Stimulated activated naive CD8-positive, alpha-beta T cell treated with anti-CD3 and anti-CD28 coated beads, Interleukin-15, Interleukin-2, amounts not matched to agents 100 U/mL and 50 U/mL, for 24 hours (primary cell): ENCODE measurements around the gene JMJD7.

Experiments used
- ATAC-seq: fragments of 150-1000 bp; cut with Tn5 transposase; one replicate; pipeline ENCODE4 v1.10.0; 2021
- DNase-seq: peaks from one replicate; pipeline ENCODE4 v3.0.0; 2021

Gene JMJD7

GRCh38 chr15:41847206-41847605, 19.3 kb downstream of the JMJD7 start:
- no peak for DNase-seq
- ATAC-seq: no peak

GRCh38 chr15:41847981-41848380, 20.1 kb downstream of the JMJD7 start:
- DNase-seq (no peak), ATAC-seq (no peak)

- ATAC-seq (peak; percentile 63), DNase-seq (peak; percentile 42)
Observed at GRCh38 chr15:41848631-41849030, 20.7 kb downstream of the JMJD7 start.

- ATAC-seq (no peak), DNase-seq (no peak)
Observed at GRCh38 chr15:41849204-41849603, 21.3 kb downstream of the JMJD7 start.

GRCh38 chr15:41849861-41850260, 22.0 kb downstream of the JMJD7 start:
- no peak for DNase-seq
- no peak for ATAC-seq

- no peak for ATAC-seq
- no peak for DNase-seq
Observed at GRCh38 chr15:41850482-41851166, 22.7 kb downstream of the JMJD7 start.

- DNase-seq: no peak
- no peak for ATAC-seq
Observed at GRCh38 chr15:41851167-41851523, 23.3 kb downstream of the JMJD7 start.

- DNase-seq (no peak), ATAC-seq (no peak)
Observed at GRCh38 chr15:41851755-41852370, 24.0 kb downstream of the JMJD7 start.

- no peak for DNase-seq
- no peak for ATAC-seq
Observed at GRCh38 chr15:41852736-41853590, 25.1 kb downstream of the JMJD7 start.

GRCh38 chr15:41853831-41854230, 25.9 kb downstream of the JMJD7 start:
- ATAC-seq: no peak
- no peak for DNase-seq

- ATAC-seq: no peak
- DNase-seq: no peak
Observed at GRCh38 chr15:41854443-41854842, 26.6 kb downstream of the JMJD7 start.

GRCh38 chr15:41855261-41855961, 27.5 kb downstream of the JMJD7 start:
- DNase-seq: no peak
- no peak for ATAC-seq

GRCh38 chr15:41856262-41856661, 28.4 kb downstream of the JMJD7 start:
- ATAC-seq (no peak), DNase-seq (no peak)

- no peak for DNase-seq
- ATAC-seq: no peak
Observed at GRCh38 chr15:41856716-41857115, 28.8 kb downstream of the JMJD7 start.

- no peak for ATAC-seq
- DNase-seq: no peak
Observed at GRCh38 chr15:41857316-41857715, 29.4 kb downstream of the JMJD7 start.

GRCh38 chr15:41858756-41859155, 30.9 kb downstream of the JMJD7 start:
- ATAC-seq: no peak
- DNase-seq: no peak

GRCh38 chr15:41860049-41860828, 32.3 kb downstream of the JMJD7 start:
- no peak for ATAC-seq
- no peak for DNase-seq

- no peak for ATAC-seq
- DNase-seq: no peak
Observed at GRCh38 chr15:41861736-41862356, 34.0 kb downstream of the JMJD7 start.

GRCh38 chr15:41862515-41863116, 34.7 kb downstream of the JMJD7 start:
- no peak for ATAC-seq
- no peak for DNase-seq

GRCh38 chr15:41865490-41866055, 37.7 kb downstream of the JMJD7 start:
- no peak for ATAC-seq
- DNase-seq: no peak

- DNase-seq: no peak
- no peak for ATAC-seq
Observed at GRCh38 chr15:41866263-41866703, 38.4 kb downstream of the JMJD7 start.
